Heart left ventricle (tissue), 16 donors: ENCODE data around the gene SERPINF2. TPM values are rescaled to one million over a fixed set of nuclear protein-coding genes. Genes with fewer than 3 reads are reported as not detected.
"Not testable (repeated sequence)": the region's sequence is repeated elsewhere in the genome, so short reads cannot be mapped to it uniquely, and the experiment has no call there.

Experiments
- ATAC-seq, 4 donors: fragments of 200-7000 bp; cut with Tn5 transposase; one replicate each; pipeline ENCODE4 v1.9.1; 2020 to 2022; ENCODE audit warnings: moderate library complexity in 4 of 4, mild to moderate bottlenecking in 3 of 4, moderate number of reproducible peaks in 1 of 4
- DNase-seq, 5 donors: peaks; one replicate each; pipeline ENCODE4 v3.0.0-alpha.2; 2020
- H3K27ac ChIP-seq, 12 donors: fragments of 200-600 bp; sonication (generic) in 4 of 12; one replicate each; pipeline versions ENCODE4 v1.5.0 to v1.8.0; 2016 to 2022; ENCODE audit warnings: mild to moderate bottlenecking in 2 of 12
- H3K27me3 ChIP-seq, 9 donors: fragments of 200-600 bp; sonication (generic) in 2 of 9; one replicate each; pipeline versions ENCODE4 v1.5.1 to v1.8.0; 2016 to 2022; ENCODE audit warnings: mild to moderate bottlenecking in 3 of 9
- H3K36me3 ChIP-seq, 9 donors: fragments of 200-600 bp; sonication (generic) in 2 of 9; one replicate each; pipeline versions ENCODE4 v1.5.0 to v1.8.0; 2018 to 2022; ENCODE audit warnings: mild to moderate bottlenecking in 2 of 9
- H3K4me1 ChIP-seq, 12 donors: fragments of 200-600 bp; sonication (generic) in 4 of 12; one replicate each; pipeline versions ENCODE4 v1.5.0 to v1.8.0; 2016 to 2022; ENCODE audit warnings: mild to moderate bottlenecking in 3 of 12
- H3K4me3 ChIP-seq, 12 donors: fragments of 200-600 bp; sonication (generic) in 4 of 12; one replicate each; pipeline versions ENCODE4 v1.5.0 to v1.8.0; 2017 to 2022; ENCODE audit warnings: mild to moderate bottlenecking in 9 of 12, moderate library complexity in 4 of 12
- H3K9me3 ChIP-seq, 12 donors: fragments of 200-600 bp; sonication (generic) in 4 of 12; one replicate each; pipeline versions ENCODE4 v1.5.0 to v1.8.0; 2016 to 2022; ENCODE audit warnings: mild to moderate bottlenecking in 1 of 12
- POLR2A ChIP-seq, 2 donors: fragments of 450-650 bp; IDR thresholded peaks; one replicate each; pipeline ENCODE4 v1.6.1; 2017; ENCODE audit warnings: antibody characterized with exemption in 2 of 2, mild to moderate bottlenecking in 2 of 2, moderate library complexity in 2 of 2
- WGBS, 4 donors: extraction: QIAGEN DNeasy Blood & Tissue Kit in 2 of 4; methylation state at CpG; one replicate each; pipeline versions ENCODE4 v1.1.5 to v1.1.7; 2013 to 2018; 5-methylcytosine and 5-hydroxymethylcytosine counted together
- intact Hi-C, 10 donors: fragments of 100-400 bp; cut with DNase I; formaldehyde crosslinking; loops; one replicate each; pipeline versions ENCODE4 v1.11.1 to v1.14.2; 2022
- polyA plus RNA-seq, 2 donors: library from polyadenylated mRNA; stranded (reverse); fragments of 200-250 nt; gene quantifications; one replicate each; pipeline ENCODE4 v1.2.3, GENCODE V29; 2013
- total RNA-seq, 9 donors: library from RNA; depleted of rRNA in 2 of 9; stranded (reverse); fragments of >200 nt in 2 of 9; fragmentation: NEBNext Ultra II Directional in 3 of 9; extraction: Animal tissue kit (Norgen Biotek cat#: 25700) in 3 of 9; gene quantifications; one replicate each; pipeline versions ENCODE4 v1.1.0 to v1.2.4, GENCODE V29; 2016 to 2023
- TF ChIP-seq, protein P1 (sequence below), 12 donors: fragments of 200-600 bp; sonication (generic) in 4 of 12; IDR thresholded peaks; one replicate each; pipeline versions ENCODE4 v1.5.0 to v1.8.0; 2018 to 2022; ENCODE audit warnings: antibody characterized with exemption in 12 of 12, mild to moderate bottlenecking in 5 of 12
- donor health status: ischemic (EF 13 %, LVEDD 7.1; RV severe dilation, severe dysfunction).
- donor health status: healthy with polysubstance abuse.
- donor health status: DM: no; HTN: yes; CAD: no.
- donor health status: DM: no; HTN: no; CAD: no.
- donor health status: ischemic (EF 25% LVEDD 6.9; RV normal size, moderate dysfunction).
- donor health status: ischemic (EF 25% LVEDD 5.7; RV mildly dilated, moderate dysfunction).
- donor health status: healthy.
- donor health status: DM: yes; HTN: yes; CAD: no.
- donor health status: ischemic (EF 35%, LVEDD 5.7; RV mildly dilated, moderate dysfunction).
- donor health status: nonischemic (EF 11% LVEDD 7.7; RV severe dilation, severe dysfunction).
- donor health status: DM: yes; HTN: yes; CAD: no.
- donor health status: PGD.
- donor health status: ischemic (EF 29% LVEDD 5.4; RV normal size, mild dysfunction).
- donor health status: nonischemic (EF 23%, LVEDD 6.1; RV moderate dilation, normal function).

Gene SERPINF2
- total and polyA plus RNA-seq, 11 donors = 0.25 to 1.8 (median 0.77) TPM; not detected in 1

DNA sequence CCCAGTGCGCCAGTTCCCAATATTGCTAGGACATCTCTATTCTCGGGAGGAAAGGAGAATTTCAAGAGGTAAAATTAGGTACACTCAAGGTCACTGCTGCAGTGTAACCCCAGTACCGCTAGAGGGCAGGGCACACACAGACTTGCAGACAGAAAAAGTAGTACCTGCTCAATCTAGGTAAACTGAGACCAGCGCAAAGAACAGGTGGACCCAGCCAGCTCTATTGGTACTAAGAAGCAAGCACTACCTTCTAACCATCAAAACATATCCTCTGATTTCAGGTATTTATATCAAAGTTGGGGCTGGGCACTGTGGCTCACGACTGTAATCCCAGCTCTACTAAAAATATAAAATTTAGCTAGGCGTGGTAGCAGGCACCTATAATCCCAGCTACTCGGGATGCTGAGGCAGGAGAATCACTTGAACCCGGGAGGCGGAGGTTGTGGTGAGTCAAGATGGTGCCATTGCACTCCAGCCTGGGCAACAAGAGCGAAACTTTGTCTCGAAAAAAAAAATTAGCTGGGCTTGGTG lies 21.8 kb upstream of the SERPINF2 start:
- peaks cover 5 to 62% (median 45%) of the 10 kb centered on the region in 12 donors for H3K4me1 ChIP-seq
- intact Hi-C loops = loop anchor here (1.0 to 10.0 kb wide), 9 partner anchors 61 to 304 kb away; partner anchors contain the start of gene RTN4RL1 (in 1 of the 10)
- ATAC-seq (no peak), DNase-seq (peak; percentile 58 to 78 (median 65))
- no peaks in the 10 kb centered on the region for H3K27me3 ChIP-seq
- H3K27ac ChIP-seq = peak overlapping the region in 9 of 12 donors; percentile 33 to 96 (median 56)
- WGBS, 4 donors = 32 to 42% (median 41%) methylated on average over 11 of the region's 11 CpGs
- H3K9me3 ChIP-seq = no peaks in the 10 kb centered on the region
- TF ChIP-seq, protein P1, sequence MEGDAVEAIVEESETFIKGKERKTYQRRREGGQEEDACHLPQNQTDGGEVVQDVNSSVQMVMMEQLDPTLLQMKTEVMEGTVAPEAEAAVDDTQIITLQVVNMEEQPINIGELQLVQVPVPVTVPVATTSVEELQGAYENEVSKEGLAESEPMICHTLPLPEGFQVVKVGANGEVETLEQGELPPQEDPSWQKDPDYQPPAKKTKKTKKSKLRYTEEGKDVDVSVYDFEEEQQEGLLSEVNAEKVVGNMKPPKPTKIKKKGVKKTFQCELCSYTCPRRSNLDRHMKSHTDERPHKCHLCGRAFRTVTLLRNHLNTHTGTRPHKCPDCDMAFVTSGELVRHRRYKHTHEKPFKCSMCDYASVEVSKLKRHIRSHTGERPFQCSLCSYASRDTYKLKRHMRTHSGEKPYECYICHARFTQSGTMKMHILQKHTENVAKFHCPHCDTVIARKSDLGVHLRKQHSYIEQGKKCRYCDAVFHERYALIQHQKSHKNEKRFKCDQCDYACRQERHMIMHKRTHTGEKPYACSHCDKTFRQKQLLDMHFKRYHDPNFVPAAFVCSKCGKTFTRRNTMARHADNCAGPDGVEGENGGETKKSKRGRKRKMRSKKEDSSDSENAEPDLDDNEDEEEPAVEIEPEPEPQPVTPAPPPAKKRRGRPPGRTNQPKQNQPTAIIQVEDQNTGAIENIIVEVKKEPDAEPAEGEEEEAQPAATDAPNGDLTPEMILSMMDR (IDR thresholded peaks at IDR 0.05) = peak; percentile 92 to 98 (median 95)
- no peak for TF ChIP-seq POLR2A (IDR thresholded peaks at IDR 0.05)
- peaks cover 0 to 2% (median 0%) of the 10 kb centered on the region in 9 donors for H3K36me3 ChIP-seq
- peak overlapping the region in 4 of 12 donors; percentile 16 to 29 (median 18) for H3K4me3 ChIP-seq

DNA sequence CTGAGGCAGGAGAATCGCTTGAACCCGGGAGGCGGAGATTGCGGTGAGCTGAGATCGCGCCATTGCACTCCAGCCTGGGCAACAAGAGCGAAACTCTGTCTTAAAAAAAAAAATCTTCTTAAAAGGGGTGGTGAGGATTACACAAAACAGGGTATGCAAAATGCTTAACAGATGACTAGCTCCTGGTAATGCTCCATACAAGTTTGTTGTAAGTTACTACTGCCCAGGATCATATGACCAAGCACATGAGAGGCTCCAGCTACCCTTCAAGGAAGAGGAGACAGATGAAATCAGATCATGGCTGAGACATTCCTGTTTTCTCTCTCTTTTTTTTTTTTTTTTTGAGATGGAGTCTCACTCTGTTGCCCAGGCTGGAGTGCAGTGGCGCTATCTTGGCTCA lies 20.6 kb upstream of the SERPINF2 start:
- DNase-seq = peak in 1 of 5 donors; percentile 2
- Histone ChIP-seq H3K4me1 (peaks cover 5 to 73% (median 46%) of the 10 kb centered on the region in 12 donors), H3K36me3 (peaks cover 0 to 13% (median 6%) of the 10 kb centered on the region in 9 donors), H3K27ac (peak overlapping the region in 10 of 12 donors; percentile 68 to 96 (median 90))
- WGBS, 4 donors = 91 to 97% (median 96%) methylated on average over 8 of the region's 8 CpGs
- ATAC-seq, H3K9me3 ChIP-seq, H3K4me3 ChIP-seq, H3K27me3 ChIP-seq: not testable (repeated sequence)
- intact Hi-C loops = loop anchor here in 9 of 10 donors (5.0 to 10.0 kb wide), 6 partner anchors 60 to 303 kb away; partner anchors contain the start of gene RTN4RL1 (in 1 of the 9)

DNA sequence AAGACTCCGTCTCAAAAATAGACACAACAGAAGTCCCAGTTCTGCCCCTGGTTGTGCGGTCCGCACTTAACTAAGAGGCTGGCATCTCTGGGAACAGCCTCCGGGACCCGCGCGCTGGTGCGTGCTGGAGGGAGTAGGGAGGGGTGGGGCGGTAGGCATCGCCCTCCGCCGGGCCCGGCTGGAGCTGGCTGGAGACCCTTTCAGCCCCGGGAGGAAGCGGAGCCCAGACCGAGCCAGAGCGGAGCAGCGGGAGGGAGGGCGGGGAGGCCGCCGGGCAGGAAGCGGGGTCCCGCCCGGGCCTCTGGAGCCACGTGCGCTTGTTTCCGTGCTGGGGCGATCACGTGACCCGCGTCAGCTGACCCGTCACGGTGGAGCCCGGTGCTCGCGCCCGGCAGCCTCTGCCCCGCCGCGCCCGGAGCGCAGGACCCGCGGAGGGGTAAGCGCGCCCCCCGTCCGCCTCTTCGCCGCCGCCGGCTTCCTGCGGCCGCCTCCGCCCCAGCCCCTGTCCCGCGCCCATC lies 18.3 kb upstream of the SERPINF2 start, which contains the start of gene WDR81:
TSS of gene WDR81 (plus strand) at position 354 of the 518 bp plus-strand sequence. CDS start 256 bp downstream, outside the sequence.
- no peaks in the 10 kb centered on the region for H3K9me3 ChIP-seq
- no peaks in the 10 kb centered on the region for H3K27me3 ChIP-seq
- DNase-seq (peak; percentile 94 to 96 (median 96)), ATAC-seq (peak; percentile 48 to 86 (median 84))
- H3K36me3 ChIP-seq = peaks cover 0 to 34% (median 16%) of the 10 kb centered on the region in 9 donors
- TF ChIP-seq POLR2A (IDR thresholded peaks at IDR 0.05) = peak; percentile 24 to 35
- TF ChIP-seq, protein P1 (IDR thresholded peaks at IDR 0.05) = no peak
- peak within 1 kb of the TSS; percentile 64 to 96 (median 88) for H3K27ac ChIP-seq
- intact Hi-C loops = loop anchor here in 9 of 10 donors (2.0 to 10.0 kb wide), 7 partner anchors 58 to 300 kb away; partner anchors contain the start of gene RTN4RL1 (in 1 of the 9)
- WGBS, 4 donors = 0 to 1% (median 1%) methylated on average over 3 to 57 of the region's 57 CpGs
- peaks cover 0 to 84% (median 31%) of the 10 kb centered on the region in 12 donors for H3K4me1 ChIP-seq
- peak within 1 kb of the TSS; percentile 52 to 87 (median 66) for H3K4me3 ChIP-seq

DNA sequence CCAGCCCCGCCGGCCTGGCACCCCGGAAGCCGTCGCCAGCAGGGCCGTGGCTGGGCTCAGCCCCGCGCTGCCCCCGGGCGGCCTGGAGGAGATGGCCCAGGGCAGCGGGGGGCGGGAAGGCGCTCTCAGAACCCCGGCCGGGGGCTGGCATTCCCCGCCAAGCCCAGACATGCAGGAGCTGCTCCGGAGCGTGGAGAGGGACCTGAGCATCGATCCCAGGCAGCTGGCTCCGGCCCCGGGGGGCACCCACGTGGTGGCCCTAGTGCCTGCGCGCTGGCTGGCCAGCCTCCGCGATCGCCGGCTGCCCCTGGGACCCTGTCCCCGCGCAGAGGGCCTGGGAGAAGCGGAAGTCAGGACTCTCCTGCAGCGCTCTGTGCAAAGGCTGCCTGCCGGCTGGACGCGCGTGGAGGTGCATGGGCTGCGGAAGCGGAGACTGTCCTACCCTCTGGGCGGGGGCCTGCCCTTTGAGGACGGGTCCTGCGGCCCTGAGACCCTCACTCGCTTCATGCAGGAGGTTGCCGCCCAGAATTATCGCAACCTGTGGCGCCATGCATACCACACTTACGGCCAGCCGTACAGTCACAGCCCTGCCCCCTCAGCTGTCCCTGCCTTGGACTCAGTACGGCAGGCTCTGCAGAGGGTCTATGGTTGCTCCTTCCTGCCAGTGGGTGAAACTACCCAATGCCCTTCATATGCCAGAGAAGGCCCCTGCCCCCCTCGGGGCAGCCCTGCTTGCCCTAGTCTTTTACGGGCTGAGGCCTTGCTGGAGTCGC lies 17.6 kb upstream of the SERPINF2 start:
- WGBS, 4 donors = 15 to 45% (median 26%) methylated on average over 16 to 51 of the region's 51 CpGs
- H3K4me1 ChIP-seq = peaks cover 0 to 90% (median 34%) of the 10 kb centered on the region in 12 donors
- no peaks in the 10 kb centered on the region for H3K9me3 ChIP-seq
- H3K36me3 ChIP-seq = peaks cover 0 to 34% (median 16%) of the 10 kb centered on the region in 9 donors
- H3K4me3 ChIP-seq = peak overlapping the region; percentile 52 to 87 (median 66)
- intact Hi-C loops = loop anchor here (2.0 to 10.0 kb wide), 7 partner anchors 57 to 300 kb away; partner anchors contain the start of gene RTN4RL1 (in 1 of the 10)
- no peaks in the 10 kb centered on the region for H3K27me3 ChIP-seq
- peak in 2 of 5 donors; percentile 58 to 75 for DNase-seq
- ATAC-seq = peak in 2 of 4 donors; percentile 44 to 64
- peak overlapping the region; percentile 64 to 96 (median 88) for H3K27ac ChIP-seq
- no peak for TF ChIP-seq POLR2A (IDR thresholded peaks at IDR 0.05)
- TF ChIP-seq, protein P1 (IDR thresholded peaks at IDR 0.05) = peak in 2 of 12 donors; percentile 8 to 25
